K562 (cell line): ENCODE data around the gene USP28. TPM values are rescaled to one million over a fixed set of nuclear protein-coding genes. Genes with fewer than 3 reads are reported as not detected.

ENCODE experiments used
- CBX3 ChIP-seq, 2 experiments: IDR thresholded peaks; 1 replicate in 1 of 2; 2 replicates in 1 of 2; pipeline ENCODE4 v1.6.1; 2012; ENCODE audit warnings: inconsistent platforms in 2 of 2, low read length in 2 of 2, borderline replicate concordance in 1 of 2, control low read depth in 1 of 2
- PBX2 ChIP-seq, 2 experiments: IDR thresholded peaks in 1 of 2; conservative IDR thresholded peaks in 1 of 2; 2 replicates each; pipeline ENCODE4 v1.6.1; 2016; ENCODE audit warnings: low read depth in 2 of 2, mild to moderate bottlenecking in 1 of 2, missing compliant biosample characterization in 1 of 2, missing genetic modification characterization in 1 of 2, moderate library complexity in 1 of 2
- SMARCC2 ChIP-seq: fragments of 450-650 bp; IDR thresholded peaks from 2 replicates; pipeline ENCODE4 v1.6.1; 2017; ENCODE audit warnings: antibody characterized with exemption, moderate library complexity, mild to moderate bottlenecking, low read depth
- TFE3 ChIP-seq: fragments of 450-650 bp; formaldehyde crosslinking; IDR thresholded peaks from 2 replicates; pipeline ENCODE4 v1.4.0; 2020; ENCODE audit warnings: mild to moderate bottlenecking, mixed read lengths
- ZNF384 ChIP-seq: IDR thresholded peaks from 2 replicates; pipeline ENCODE4 v1.6.1; 2012; ENCODE audit warnings: low read depth, low read length, improper control_type of control experiment
- polyA plus RNA-seq, 8 experiments: library from polyadenylated mRNA; depleted of rRNA in 4 of 8; stranded (reverse) in 5 of 8; unstranded in 3 of 8; fragments of >200 nt; fragmentation: Nextera tagmentation in 2 of 8; fragmentation: Illumina TruSeq in 1 of 8; extraction: Ambion mirVana in 2 of 8; extraction: Trizol in 1 of 8; gene quantifications; 2 replicates each; pipeline versions ENCODE4 v1.2.1 to v1.2.3, GENCODE V29; 2011 to 2014; ENCODE audit warnings: inconsistent platforms in 1 of 8, missing spikeins in 1 of 8
- total RNA-seq, 7 experiments: library from RNA; depleted of rRNA in 6 of 7; stranded (reverse); fragments of >200 nt in 6 of 7; fragmentation: Illumina TruSeq in 2 of 7; extraction: Trizol in 2 of 7; gene quantifications; 2 replicates each; pipeline versions ENCODE4 v1.2.1 to v1.2.3, GENCODE V29; 2011 to 2021; ENCODE audit warnings: low replicate concordance in 1 of 7

USP28 gene
- total and polyA plus RNA-seq, 9 of the 15 experiments (the other 6 are each of a cell fraction or from before 2014, with no cell fraction given): 3.7 to 42.7 (median 20.3) TPM

GRCh38 chr11:113876074-113876797 is 864 bp upstream of the USP28 start (continued):
- TF ChIP-seq PBX2 (CRISPR knock-in tag; IDR thresholded peaks at IDR 0.05; ENCODE audit: low read depth) (no peak), PBX2 (tag; conservative IDR thresholded peaks at IDR 0.05; ENCODE audit: low read depth) (no peak), ZNF384 (0 out of 2 replicates have a peak, but pooled peaks have one; percentile 19), TFE3 (no peak), CBX3 (IDR thresholded peaks at IDR 0.05; ENCODE audit: borderline replicate concordance in 1 of 2, low read length in 2 of 2) (0 out of 3 replicates have a peak, but pooled peaks of 1 of the 2 experiments have one; percentile 51), SMARCC2 (peak; percentile 55; the same call in 1 of the 2 replicates)
